ENCODE measurements around the gene GSC2.

The GSC2 gene

GRCh38 chr22:19114984-19115552, 35.0 kb downstream of the GSC2 start:
- DNase-seq: no peak

GRCh38 chr22:19113429-19113828, 36.7 kb downstream of the GSC2 start:
- no peak for DNase-seq

DNA sequence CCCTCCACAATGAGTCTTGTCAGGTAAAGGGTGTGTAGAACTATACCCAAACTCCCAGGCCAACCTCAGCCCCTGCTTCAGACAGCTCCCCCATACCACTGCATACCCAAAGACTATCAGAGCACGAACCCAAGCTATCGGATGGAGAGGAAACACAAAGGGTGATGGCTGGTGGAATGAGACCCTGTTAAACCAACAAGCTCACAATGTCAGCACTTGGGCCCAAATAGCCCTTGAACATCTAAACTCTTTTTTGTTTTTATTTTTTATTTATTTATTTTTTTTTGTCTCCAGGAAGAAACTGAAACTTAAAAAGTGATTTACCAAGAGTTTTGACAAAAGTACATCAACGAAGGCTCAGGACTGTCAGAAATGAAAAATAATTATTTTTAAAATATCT, 38.5 kb downstream of the GSC2 start:
- no peak for DNase-seq

GRCh38 chr22:19111140-19111539, 39.0 kb downstream of the GSC2 start:
- no peak for DNase-seq

- DNase-seq: no peak
These were observed 39.4 kb downstream of the GSC2 start for GRCh38 chr22:19110646-19111045.

DNA sequence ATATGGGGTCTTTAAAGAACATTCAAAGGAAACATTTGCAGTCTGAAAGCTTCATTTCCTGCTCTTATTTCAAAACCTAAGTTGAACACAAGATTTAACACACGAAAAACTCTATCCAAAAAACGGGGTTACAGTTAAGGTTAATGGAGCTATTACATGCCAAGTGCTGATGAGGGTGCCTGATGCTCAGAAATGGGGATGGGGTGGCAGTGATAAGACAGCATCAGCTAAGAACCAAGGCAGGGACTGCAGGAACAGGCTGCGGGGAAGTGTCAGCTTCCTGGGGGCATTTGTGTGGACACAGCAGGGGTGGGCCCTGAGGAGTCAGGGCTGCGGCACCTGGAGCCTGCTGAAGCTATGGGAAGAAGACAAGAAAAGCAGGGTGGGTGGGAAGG, 40.0 kb downstream of the GSC2 start:
- no peak for DNase-seq

- peak in 2 of 4 experiments; percentile 18 to 21 for DNase-seq
These were observed 40.7 kb downstream of the GSC2 start for GRCh38 chr22:19109198-19110063.

GRCh38 chr22:19108807-19109197, 41.3 kb downstream of the GSC2 start:
- DNase-seq: no peak

GRCh38 chr22:19107730-19108074, 42.4 kb downstream of the GSC2 start:
- no peak for DNase-seq

DNA sequence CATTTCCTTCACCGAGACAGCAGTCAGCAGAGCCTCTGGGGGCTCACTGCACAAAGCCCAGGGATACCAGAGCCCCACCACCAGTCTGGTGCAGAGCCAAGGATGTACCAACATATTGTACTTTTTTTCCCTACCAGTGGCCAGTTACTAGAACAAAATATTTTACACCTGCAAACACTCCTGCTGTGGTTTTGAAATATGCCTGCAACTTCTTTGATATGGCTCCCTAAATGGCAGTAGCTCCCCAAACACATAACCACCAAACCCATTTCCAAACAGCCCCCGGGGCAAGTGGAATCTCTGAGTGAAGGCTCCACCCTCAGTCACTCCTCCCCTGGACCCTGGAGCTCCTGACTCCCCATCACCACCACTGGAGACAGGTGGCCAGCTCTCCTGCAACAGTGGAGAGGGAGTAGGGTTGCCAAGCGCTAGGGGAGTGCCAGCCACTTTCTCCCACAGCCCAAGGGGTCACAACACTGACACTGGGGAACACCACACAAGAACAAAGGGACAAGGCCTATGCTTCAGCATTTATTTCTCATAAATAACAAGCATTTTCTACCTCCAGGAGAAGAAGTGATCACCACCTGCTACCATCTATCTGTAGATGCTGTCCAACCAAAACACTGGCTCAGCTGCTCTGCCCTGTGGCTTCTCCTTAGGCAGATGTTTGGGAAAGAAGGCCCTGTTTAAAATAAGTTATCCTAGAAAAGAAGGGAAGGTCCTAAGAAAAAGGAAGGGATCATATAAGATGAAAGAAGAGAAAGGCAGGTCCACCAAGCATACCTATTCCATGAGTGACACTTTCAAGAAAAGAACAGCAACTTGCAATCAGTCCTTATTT, 43.0 kb downstream of the GSC2 start:
- no peak for DNase-seq

DNA sequence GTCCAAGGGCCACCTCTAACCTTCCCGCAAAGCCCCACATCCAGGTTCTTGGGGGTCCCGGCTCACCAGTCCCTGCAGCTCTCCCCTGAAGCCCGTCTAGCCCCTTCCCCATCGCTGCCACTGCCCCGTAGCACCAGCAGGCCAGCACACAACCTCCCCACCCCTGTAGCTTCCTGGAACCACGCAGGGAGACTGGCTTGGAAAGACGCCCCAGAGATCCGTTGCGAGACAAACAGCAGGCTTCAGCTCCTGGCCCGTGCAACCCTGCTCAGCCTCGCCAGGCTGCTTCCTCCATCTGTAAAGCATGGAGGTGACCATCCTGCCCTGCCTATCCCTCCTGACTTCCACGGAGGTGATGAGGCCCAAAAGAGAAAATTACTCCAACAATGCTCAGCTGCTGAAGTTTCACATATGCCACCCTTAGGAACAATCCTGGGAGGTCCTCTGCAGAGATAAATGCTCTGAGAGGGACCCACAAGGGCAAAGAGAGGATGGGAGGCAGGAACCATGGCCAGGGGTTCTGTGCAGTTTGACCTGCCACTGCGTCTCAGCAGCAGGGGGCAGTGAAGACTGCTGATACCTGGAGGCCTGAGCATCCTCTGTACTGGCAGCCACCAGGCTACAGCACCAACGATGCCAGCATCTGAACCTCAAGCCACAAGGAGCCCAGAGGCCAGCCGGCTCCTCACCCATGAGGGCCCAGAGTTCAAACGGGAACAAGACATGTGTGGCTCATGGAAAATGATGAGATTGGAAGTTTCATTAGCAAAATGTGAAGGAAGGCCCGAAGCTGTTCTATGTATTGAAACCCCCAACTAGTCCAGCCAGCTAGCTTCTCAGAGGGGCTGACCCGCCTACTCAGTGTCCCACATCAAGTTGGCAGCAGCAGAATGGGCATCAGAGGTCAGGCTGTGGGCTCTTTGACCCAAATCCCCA, 44.0 kb downstream of the GSC2 start:
- DNase-seq: peak in 2 of 4 experiments; percentile 43 to 56

DNA sequence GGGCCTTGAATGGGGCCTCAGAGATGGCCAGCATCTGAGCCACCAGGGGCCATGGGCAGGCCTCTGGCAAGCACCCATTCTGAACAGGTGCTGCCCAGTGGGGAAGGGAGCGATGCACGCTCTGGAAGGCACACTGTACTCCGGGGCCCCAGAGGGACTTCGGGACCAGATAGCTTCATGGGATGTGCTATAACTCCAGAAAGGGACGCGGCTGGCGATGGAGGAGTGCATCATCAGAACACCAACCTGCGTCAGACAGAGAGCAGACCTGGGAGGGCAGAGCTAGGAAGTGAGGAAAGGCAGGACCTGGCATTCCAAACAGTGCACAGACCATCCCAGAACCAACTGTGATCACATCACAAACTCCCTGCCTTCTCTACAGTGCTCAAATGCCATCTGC, 44.6 kb downstream of the GSC2 start:
- DNase-seq: no peak

- no peak for DNase-seq
These were observed 45.9 kb downstream of the GSC2 start for GRCh38 chr22:19103880-19104821.

DNA sequence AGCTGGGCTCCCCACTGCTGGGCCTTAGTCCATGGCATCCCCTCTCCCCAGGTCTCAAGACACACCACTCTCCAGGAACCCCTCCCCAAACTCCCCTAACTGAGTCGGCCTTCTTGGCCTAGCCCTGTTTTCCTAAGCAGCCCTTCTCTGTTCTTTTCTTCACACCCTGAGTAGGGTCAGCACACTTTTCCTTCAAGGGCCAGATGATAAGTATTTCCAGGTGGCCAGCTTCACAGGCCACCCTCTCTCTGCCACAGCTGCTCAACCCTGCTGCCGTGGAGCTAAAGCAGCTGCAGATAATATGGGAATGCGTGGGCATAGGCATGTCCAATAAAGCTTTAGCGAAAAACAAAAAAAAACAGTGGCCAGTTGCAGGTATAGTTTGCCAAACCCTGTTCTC, 51.9 kb downstream of the GSC2 start:
- DNase-seq: no peak

DNA sequence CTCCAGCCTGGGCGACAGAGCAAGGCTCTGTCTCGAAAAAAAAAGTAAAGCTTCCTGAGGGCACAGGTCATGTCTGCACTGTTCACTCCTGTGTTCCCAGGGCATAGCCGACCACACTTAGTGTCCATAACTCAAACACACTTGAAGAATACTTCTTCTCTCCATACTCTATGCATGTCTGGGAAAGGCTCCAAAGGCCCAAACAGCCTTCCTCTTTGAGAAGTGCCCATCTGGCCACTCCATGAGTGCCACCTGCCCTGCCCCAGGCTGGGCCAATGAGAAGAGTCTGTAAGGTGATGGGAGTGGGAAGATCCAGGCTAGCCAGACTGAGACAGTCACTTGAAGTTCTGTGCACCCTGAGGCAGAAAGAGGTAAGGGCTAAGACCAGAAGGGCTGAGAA, 52.6 kb downstream of the GSC2 start:
- DNase-seq: no peak

All from activated naive CD4-positive, alpha-beta T cell (primary cell).